Adipocyte (in vitro differentiated cells): ENCODE data around the gene EPHA5.

Source experiments
- DNase-seq: peaks from one replicate; pipeline ENCODE4 v3.0.0-alpha.2; 2015; ENCODE audit warnings: low read depth
- H3K27me3 ChIP-seq: replicated peaks from 2 replicates; pipeline ENCODE4 v1.7.0; 2013; ENCODE audit warnings: mild to moderate bottlenecking, low read length, moderate library complexity; ENCODE audit not compliant: control insufficient read depth, insufficient read depth
- H3K36me3 ChIP-seq: 2 replicates; pipeline ENCODE4 v1.7.0; 2013; ENCODE audit warnings: low read length, mild to moderate bottlenecking, moderate library complexity; ENCODE audit not compliant: control insufficient read depth, insufficient read depth, severe bottlenecking
- H3K4me1 ChIP-seq: 2 replicates; pipeline ENCODE4 v1.7.0; 2013; ENCODE audit warnings: mild to moderate bottlenecking, low read length, moderate library complexity; ENCODE audit not compliant: control insufficient read depth, insufficient read depth
- H3K4me3 ChIP-seq: 2 replicates; pipeline ENCODE4 v1.7.0; 2013; ENCODE audit warnings: mild to moderate bottlenecking, low read length, moderate library complexity
- H3K9ac ChIP-seq: 2 replicates; pipeline ENCODE4 v1.7.0; 2013; ENCODE audit warnings: mild to moderate bottlenecking, low read length, moderate library complexity
- H3K9me3 ChIP-seq: 2 replicates; pipeline ENCODE4 v1.7.0; 2013; ENCODE audit warnings: mild to moderate bottlenecking, low read length, moderate library complexity; ENCODE audit not compliant: control insufficient read depth

The EPHA5 gene

DNA sequence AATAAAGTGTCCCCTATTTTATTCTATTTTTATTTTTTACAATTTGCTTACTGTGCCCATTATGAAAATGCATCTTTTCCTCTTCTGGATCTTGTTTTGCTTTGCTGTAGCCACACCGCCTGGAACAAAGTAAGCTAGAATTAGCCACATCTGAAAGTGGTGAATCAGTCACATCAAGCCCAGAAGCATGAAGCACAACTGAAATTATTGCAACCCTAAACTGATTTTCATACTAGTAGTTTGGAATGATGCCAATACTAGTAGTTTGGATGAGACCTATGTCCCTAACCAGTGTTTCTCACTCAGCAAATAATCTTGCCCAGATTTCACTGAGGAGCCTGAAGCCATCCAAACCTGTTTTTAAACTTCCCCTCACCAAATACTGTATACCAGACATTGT lies 303.0 kb downstream of the EPHA5 start:
- Histone ChIP-seq H3K4me3 (no peak overlapping the region), H3K9me3 (no peaks in the 10 kb centered on the region), H3K27me3 (no peaks in the 10 kb centered on the region), H3K36me3 (no peaks in the 10 kb centered on the region), H3K4me1 (no peaks in the 10 kb centered on the region), H3K9ac (no peak overlapping the region)
- peak; percentile 30 for DNase-seq

DNA sequence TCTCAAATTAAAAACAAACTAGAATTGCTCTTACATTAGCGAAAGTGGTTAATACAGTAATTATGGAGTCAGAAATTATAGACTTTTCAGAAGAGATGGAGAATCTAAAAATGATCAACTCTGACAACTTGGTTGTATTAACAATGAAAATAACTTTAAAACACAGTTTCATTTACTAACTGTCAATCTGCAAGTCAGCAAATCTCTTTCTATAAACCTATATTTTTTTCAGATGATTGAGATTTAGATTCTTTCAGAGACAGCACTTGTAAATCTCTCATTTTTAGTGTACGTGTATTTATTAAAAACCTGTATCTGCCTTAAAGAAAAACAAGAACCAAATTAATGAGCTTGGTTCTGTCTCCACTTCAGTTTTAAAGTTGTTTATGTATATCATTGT lies 311.4 kb downstream of the EPHA5 start:
- H3K9me3 ChIP-seq = no peaks in the 10 kb centered on the region
- no peaks in the 10 kb centered on the region for H3K36me3 ChIP-seq
- H3K9ac ChIP-seq = no peak overlapping the region
- no peak for DNase-seq
- H3K4me1 ChIP-seq = no peaks in the 10 kb centered on the region
- H3K27me3 ChIP-seq = no peaks in the 10 kb centered on the region
- H3K4me3 ChIP-seq = no peak overlapping the region

GRCh38 chr4:65353098-65353497 lies 317.2 kb downstream of the EPHA5 start:
- Histone ChIP-seq H3K9me3 (no peaks in the 10 kb centered on the region), H3K36me3 (no peaks in the 10 kb centered on the region), H3K9ac (no peak overlapping the region), H3K4me1 (no peaks in the 10 kb centered on the region), H3K4me3 (no peak overlapping the region), H3K27me3 (no peaks in the 10 kb centered on the region)
- no peak for DNase-seq

DNA sequence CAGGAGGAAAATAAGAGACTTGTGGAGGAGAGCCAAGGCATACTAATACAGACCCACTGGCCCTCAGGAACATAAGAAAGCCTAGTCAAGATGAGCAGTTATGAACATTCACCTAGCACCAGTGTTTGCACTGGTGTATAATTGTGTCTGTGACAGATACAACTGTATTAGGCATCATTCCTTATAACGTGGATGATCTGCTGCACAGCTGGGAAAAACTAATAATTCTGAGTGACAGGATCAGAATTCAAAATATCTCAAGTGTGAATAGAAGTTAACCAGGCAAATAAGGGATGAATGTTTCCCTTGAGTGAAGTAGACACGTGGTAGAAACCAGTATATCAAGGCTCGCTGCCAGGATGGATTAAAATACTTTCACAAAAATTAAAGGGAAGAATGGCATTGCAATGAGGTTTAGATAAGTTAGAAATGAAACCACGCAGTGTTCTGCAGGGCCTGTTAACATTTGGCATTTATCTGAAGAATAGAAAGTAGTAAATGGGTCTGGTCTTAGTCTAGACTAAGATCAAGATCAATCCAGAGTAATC lies 325.9 kb downstream of the EPHA5 start:
- H3K9me3 ChIP-seq = peaks cover 4% of the 10 kb centered on the region
- no peak overlapping the region for H3K9ac ChIP-seq
- DNase-seq = peak; percentile 57
- no peaks in the 10 kb centered on the region for H3K27me3 ChIP-seq
- no peaks in the 10 kb centered on the region for H3K4me1 ChIP-seq
- no peak overlapping the region for H3K4me3 ChIP-seq
- H3K36me3 ChIP-seq = no peaks in the 10 kb centered on the region

GRCh38 chr4:65343342-65343741 lies 326.9 kb downstream of the EPHA5 start:
- H3K9me3 ChIP-seq = peaks cover 4% of the 10 kb centered on the region
- no peaks in the 10 kb centered on the region for H3K27me3 ChIP-seq
- DNase-seq = no peak
- H3K4me1 ChIP-seq = no peaks in the 10 kb centered on the region
- no peak overlapping the region for H3K9ac ChIP-seq
- H3K4me3 ChIP-seq = no peak overlapping the region
- no peaks in the 10 kb centered on the region for H3K36me3 ChIP-seq

DNA sequence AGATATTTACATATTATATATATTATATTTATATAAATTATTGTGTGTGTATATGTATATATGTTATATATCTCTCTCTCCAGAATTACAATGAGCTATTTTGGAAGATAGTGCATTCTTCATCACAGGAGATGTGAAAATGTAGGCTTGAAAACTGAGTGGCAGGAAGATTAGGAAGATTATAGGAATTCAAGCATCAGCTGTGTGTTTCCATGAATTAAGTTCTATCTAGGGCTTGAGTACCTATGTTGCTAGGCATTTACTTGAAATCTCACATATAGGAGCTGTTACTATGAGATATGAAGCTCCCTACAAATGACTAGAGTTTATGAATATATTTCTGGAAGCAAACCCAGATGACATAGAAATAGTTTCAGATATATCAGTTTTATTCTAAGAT lies 328.7 kb downstream of the EPHA5 start:
- no peaks in the 10 kb centered on the region for H3K4me1 ChIP-seq
- H3K4me3 ChIP-seq = no peak overlapping the region
- H3K36me3 ChIP-seq = no peaks in the 10 kb centered on the region
- H3K27me3 ChIP-seq = no peaks in the 10 kb centered on the region
- no peak overlapping the region for H3K9ac ChIP-seq
- H3K9me3 ChIP-seq = no peaks in the 10 kb centered on the region
- DNase-seq = no peak

DNA sequence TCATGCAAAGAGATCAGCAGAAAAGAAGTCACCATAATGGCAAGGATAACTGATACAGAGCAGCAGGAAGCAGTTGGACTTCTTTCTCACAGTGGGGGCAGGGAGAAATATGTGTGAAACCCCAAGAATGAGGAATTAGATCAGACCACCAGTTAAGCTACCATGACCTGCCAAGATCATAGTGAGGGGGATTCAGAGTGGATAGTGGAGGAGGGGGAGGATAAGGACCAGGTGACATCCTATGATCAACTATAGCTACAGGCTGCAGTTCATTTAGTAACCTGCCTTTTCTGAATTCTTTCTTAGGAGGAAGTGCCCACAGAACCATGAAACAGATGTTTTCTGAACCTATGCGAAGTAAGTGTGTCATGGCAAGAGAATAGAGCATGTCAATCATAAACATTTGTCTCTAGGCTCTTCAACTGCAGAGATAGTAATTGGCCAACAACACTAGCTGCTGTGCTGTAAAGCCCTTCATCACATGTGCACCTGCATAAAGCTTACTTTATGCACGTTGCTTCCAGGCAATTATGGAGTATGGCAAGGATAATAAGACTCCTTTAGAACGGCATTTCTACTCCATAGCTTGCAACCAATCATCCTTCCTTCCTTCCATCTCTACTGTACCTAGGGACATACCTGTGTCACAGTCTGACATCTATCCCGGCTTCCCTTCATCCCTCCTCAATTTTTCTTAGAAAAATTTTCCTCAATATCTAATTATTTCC lies 329.7 kb downstream of the EPHA5 start:
- no peaks in the 10 kb centered on the region for H3K27me3 ChIP-seq
- DNase-seq = no peak
- H3K36me3 ChIP-seq = no peaks in the 10 kb centered on the region
- H3K9me3 ChIP-seq = no peaks in the 10 kb centered on the region
- H3K4me1 ChIP-seq = no peaks in the 10 kb centered on the region
- H3K4me3 ChIP-seq = no peak overlapping the region
- H3K9ac ChIP-seq = no peak overlapping the region

DNA sequence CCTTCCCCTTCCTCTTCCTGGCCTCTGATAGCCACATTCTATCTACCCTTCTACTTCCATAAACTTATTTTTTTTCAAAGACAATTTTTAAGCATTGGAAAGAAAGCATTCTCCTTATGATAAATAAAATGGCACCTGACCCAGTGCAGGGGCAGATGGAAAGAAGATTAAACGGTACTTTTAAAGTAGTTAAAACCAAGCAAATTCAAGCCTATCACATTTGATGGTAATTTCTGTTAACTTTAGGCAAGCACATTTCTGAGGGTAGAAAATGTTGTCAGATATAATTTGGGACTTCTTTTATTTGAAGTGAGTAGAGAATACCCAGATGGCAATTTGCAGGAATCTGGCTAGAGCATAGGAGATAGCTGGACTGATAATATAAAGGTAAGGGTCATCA lies 332.9 kb downstream of the EPHA5 start:
- no peaks in the 10 kb centered on the region for H3K27me3 ChIP-seq
- no peak overlapping the region for H3K9ac ChIP-seq
- H3K36me3 ChIP-seq = no peaks in the 10 kb centered on the region
- no peak for DNase-seq
- H3K9me3 ChIP-seq = no peaks in the 10 kb centered on the region
- no peak overlapping the region for H3K4me3 ChIP-seq
- no peaks in the 10 kb centered on the region for H3K4me1 ChIP-seq

DNA sequence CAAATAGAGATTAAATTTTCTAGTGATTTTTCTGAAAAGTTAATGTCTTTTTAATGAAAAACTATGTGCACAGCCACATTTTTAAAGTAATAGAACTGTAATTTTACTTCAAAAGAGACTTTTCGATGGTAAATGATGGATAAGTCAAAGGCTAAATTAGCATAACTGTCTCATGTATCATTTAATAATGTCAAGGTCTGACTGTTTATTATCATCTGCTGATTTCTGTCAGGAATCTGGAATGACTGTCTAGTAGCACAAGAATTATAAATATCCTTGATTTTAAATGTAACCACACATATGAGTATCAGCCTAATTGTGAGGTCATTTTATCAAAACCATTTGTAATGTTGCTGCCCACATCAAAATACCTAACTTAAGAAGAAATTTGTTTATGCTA lies 333.8 kb downstream of the EPHA5 start:
- Histone ChIP-seq H3K4me3 (no peak overlapping the region), H3K9me3 (no peaks in the 10 kb centered on the region), H3K4me1 (no peaks in the 10 kb centered on the region), H3K27me3 (no peaks in the 10 kb centered on the region), H3K36me3 (no peaks in the 10 kb centered on the region), H3K9ac (no peak overlapping the region)
- no peak for DNase-seq

DNA sequence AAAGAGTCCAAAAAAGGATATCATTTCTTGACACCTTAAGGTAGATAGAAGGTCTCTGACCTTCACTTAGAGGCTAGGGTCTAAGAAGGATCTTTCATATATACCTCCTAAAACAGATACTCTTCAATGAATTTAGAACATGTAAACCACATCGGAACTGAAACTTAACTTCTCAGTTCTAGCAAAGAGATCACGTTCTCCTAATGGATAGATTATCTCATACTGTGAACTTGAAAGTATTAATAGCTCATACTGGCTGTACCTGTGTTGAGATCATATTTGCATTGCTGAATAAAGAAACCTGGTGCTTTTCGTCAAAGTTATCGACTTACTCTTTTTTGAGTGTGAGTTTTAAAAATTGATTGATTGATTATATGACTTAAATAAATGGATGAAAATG lies 353.8 kb downstream of the EPHA5 start:
- Histone ChIP-seq H3K9ac (no peak overlapping the region), H3K4me3 (no peak overlapping the region)
- no peak for DNase-seq

DNA sequence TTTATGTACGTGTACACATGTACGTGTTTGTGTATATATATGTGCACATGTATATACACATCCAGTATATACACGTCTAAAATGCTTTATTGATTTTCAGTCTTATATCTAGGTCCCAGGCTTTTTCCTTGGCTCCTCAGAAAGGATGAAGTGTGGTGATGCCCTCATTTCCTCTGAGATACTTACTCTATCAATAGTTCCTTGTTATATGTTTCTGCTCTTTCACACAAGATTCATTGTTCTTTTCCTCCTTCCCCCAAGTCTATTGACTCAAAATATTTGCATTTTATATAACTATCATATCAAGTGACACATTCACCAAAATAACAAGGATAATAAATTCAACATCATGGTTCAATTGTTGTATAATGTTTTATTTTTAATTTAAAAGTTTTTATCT lies 359.2 kb downstream of the EPHA5 start:
- H3K9ac ChIP-seq = no peak overlapping the region
- H3K36me3 ChIP-seq = no peaks in the 10 kb centered on the region
- H3K4me1 ChIP-seq = no peaks in the 10 kb centered on the region
- no peaks in the 10 kb centered on the region for H3K27me3 ChIP-seq
- DNase-seq = no peak
- no peak overlapping the region for H3K4me3 ChIP-seq
- H3K9me3 ChIP-seq = peaks cover 2% of the 10 kb centered on the region

More for the DNA sequence above, 353.8 kb downstream of the EPHA5 start:
- Histone ChIP-seq H3K4me1 (peaks cover 3% of the 10 kb centered on the region), H3K36me3 (no peaks in the 10 kb centered on the region), H3K27me3 (no peaks in the 10 kb centered on the region), H3K9me3 (no peaks in the 10 kb centered on the region)

- DNase-seq = no peak
- Histone ChIP-seq H3K4me1 (no peaks in the 10 kb centered on the region), H3K9me3 (peaks cover 2% of the 10 kb centered on the region), H3K36me3 (no peaks in the 10 kb centered on the region), H3K27me3 (no peaks in the 10 kb centered on the region), H3K4me3 (no peak overlapping the region), H3K9ac (no peak overlapping the region)
Observed at GRCh38 chr4:65310586-65310985, 359.7 kb downstream of the EPHA5 start.
